Peyer's patch (tissue), 4 donors: Measurements from ENCODE around the gene MAPK8IP2. TPM values are rescaled to one million over a fixed set of nuclear protein-coding genes. Genes with fewer than 3 reads are reported as not detected.
"Not testable (repeated sequence)": the region's sequence is repeated elsewhere in the genome, so short reads cannot be mapped to it uniquely, and the experiment has no call there.

Experiments
- DNase-seq, 3 donors: peaks; one replicate each; pipeline ENCODE4 v3.0.0-alpha.2; 2017 to 2019
- H3K27ac ChIP-seq, 4 donors: fragments of 200-600 bp; sonication (generic); one replicate each; pipeline ENCODE4 v1.5.1; 2016 to 2019
- H3K27me3 ChIP-seq, 2 donors: fragments of 200-600 bp; sonication (generic); one replicate each; pipeline ENCODE4 v1.5.1; 2019
- H3K36me3 ChIP-seq, 3 donors: fragments of 200-600 bp; sonication (generic); one replicate each; pipeline ENCODE4 v1.5.1; 2016 to 2019
- H3K4me1 ChIP-seq, 4 donors: fragments of 200-600 bp; sonication (generic); one replicate each; pipeline ENCODE4 v1.5.1; 2016 to 2019
- H3K4me3 ChIP-seq, 4 donors: fragments of 200-600 bp; sonication (generic); 1 replicate in 3 of 4; 2 replicates in 1 of 4; pipeline ENCODE4 v1.5.1; 2016 to 2019; ENCODE audit warnings: mild to moderate bottlenecking in 1 of 4
- H3K9me3 ChIP-seq, 4 donors: fragments of 200-600 bp; sonication (generic); one replicate each; pipeline ENCODE4 v1.5.1; 2016 to 2019; ENCODE audit warnings: mild to moderate bottlenecking in 1 of 4
- CTCF ChIP-seq, 6 experiments: fragments of 450-650 bp in 4 of 6; fragments of 200-600 bp in 2 of 6; sonication (generic) in 1 of 6; IDR thresholded peaks; one replicate each; pipeline ENCODE4 v1.5.1; 2017 to 2019; ENCODE audit warnings: antibody characterized with exemption in 6 of 6, mild to moderate bottlenecking in 3 of 6, moderate library complexity in 1 of 6
- POLR2A ChIP-seq, 2 donors: fragments of 450-650 bp; IDR thresholded peaks; one replicate each; pipeline ENCODE4 v1.5.1; 2017; ENCODE audit warnings: antibody characterized with exemption in 2 of 2, mild to moderate bottlenecking in 2 of 2, moderate library complexity in 2 of 2
- total RNA-seq, 4 donors: library from RNA; depleted of rRNA; stranded (reverse); fragments of >200 nt; gene quantifications; one replicate each; pipeline ENCODE4 v1.1.0, GENCODE V29; 2016

MAPK8IP2 gene
- total RNA-seq, 4 donors from 2014 or later, result 0.66 to 1.2 (median 0.83) TPM; not detected in 1

DNA sequence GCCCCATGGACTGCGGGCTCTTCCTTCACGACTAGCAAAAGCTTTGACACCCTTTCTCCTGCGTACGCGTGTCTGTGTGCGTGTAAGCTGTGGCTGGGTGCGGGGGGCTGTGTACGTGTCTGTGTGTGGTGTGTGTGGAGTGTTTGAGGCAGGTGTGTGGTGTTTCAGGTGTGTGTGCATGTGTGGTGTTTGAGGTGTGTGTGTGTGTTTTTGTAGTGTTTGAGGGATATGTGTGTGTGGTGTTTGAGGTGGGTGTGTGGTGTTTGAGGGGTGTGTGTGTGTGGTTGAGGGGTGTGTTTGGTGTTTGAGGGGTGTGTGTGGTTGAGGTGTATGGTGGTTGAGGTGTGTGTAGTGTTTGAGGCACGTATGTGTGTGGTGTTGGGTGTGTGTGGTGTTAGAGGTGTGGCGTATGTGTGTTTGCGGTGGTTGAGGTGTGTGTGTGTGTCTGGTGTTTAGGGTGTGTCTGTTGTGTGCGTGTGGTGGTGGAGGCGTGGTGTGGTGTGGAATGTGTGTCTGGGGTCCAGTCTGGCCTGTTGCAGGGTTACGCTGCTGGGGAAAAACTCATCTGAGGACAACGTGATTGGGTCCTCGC, 28.0 kb downstream of the MAPK8IP2 start:
- DNase-seq, result no peak
- Histone ChIP-seq H3K36me3 (peaks cover 0 to 6% (median 0%) of the 10 kb centered on the region in 3 donors), H3K4me3 (peak overlapping the region; percentile 79 to 99 (median 89)), H3K4me1 (peaks cover 0 to 35% (median 11%) of the 10 kb centered on the region in 4 donors), H3K9me3 (no peaks in the 10 kb centered on the region), H3K27ac (peak overlapping the region; percentile 84 to 88 (median 84)), H3K27me3 (no peaks in the 10 kb centered on the region)
- TF ChIP-seq CTCF (IDR thresholded peaks at IDR 0.05) (no peak), POLR2A (IDR thresholded peaks at IDR 0.05) (no peak)

GRCh38 chr22:50630376-50630775, 29.8 kb downstream of the MAPK8IP2 start:
- Histone ChIP-seq H3K36me3 (peaks cover 0 to 2% (median 0%) of the 10 kb centered on the region in 3 donors), H3K27ac (no peak overlapping the region), H3K4me1 (peaks cover 0 to 31% (median 11%) of the 10 kb centered on the region in 4 donors), H3K4me3 (no peak overlapping the region), H3K9me3 (no peaks in the 10 kb centered on the region), H3K27me3 (no peaks in the 10 kb centered on the region)
- no peak for DNase-seq
- TF ChIP-seq POLR2A (IDR thresholded peaks at IDR 0.05), result no peak
- no peak for TF ChIP-seq CTCF (IDR thresholded peaks at IDR 0.05)

- no peaks in the 10 kb centered on the region for H3K36me3 ChIP-seq
- no peak for DNase-seq
- no peak overlapping the region for H3K27ac ChIP-seq
- H3K4me1 ChIP-seq, result peaks cover 0 to 9% (median 4%) of the 10 kb centered on the region in 4 donors
- TF ChIP-seq POLR2A (IDR thresholded peaks at IDR 0.05), result no peak
- TF ChIP-seq CTCF (IDR thresholded peaks at IDR 0.05), result no peak
- H3K9me3 ChIP-seq, result no peaks in the 10 kb centered on the region
- H3K4me3 ChIP-seq, result no peak overlapping the region
- no peaks in the 10 kb centered on the region for H3K27me3 ChIP-seq
These were observed 32.5 kb downstream of the MAPK8IP2 start for GRCh38 chr22:50633086-50633485.

DNA sequence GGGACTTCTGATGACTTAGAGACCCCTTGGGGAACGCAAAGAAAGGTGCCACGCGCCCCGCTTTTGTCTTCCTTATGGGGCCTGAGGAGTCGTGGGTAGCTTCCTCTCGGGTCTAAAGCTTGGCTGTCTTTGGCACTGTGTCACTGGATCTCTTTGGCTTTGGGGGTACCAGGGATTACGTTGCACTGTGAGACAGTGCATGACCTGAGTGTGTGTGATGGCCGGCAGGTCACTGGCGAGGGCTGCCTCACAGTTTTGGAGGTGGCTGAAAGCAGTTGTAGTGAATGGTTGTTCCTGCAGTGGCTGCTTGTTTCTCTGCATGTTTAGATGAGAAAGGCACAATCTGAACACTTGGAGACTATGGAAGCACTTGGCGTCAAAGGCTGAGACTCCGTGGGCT, 33.2 kb downstream of the MAPK8IP2 start:
- DNase-seq, result no peak

GRCh38 chr22:50635591-50635990, 35.0 kb downstream of the MAPK8IP2 start:
- DNase-seq, result no peak
- H3K36me3 ChIP-seq, result no peaks in the 10 kb centered on the region
- no peak for TF ChIP-seq POLR2A (IDR thresholded peaks at IDR 0.05)
- no peak for TF ChIP-seq CTCF (IDR thresholded peaks at IDR 0.05)
- H3K4me3 ChIP-seq, result no peak overlapping the region
- no peaks in the 10 kb centered on the region for H3K9me3 ChIP-seq
- no peaks in the 10 kb centered on the region for H3K27me3 ChIP-seq
- no peak overlapping the region for H3K27ac ChIP-seq
- no peaks in the 10 kb centered on the region for H3K4me1 ChIP-seq

More for the DNA sequence above, 33.2 kb downstream of the MAPK8IP2 start:
- Histone ChIP-seq H3K4me1 (peaks cover 0 to 3% (median 1%) of the 10 kb centered on the region in 4 donors), H3K4me3 (no peak overlapping the region), H3K27me3 (no peaks in the 10 kb centered on the region), H3K27ac (no peak overlapping the region), H3K36me3 (no peaks in the 10 kb centered on the region), H3K9me3 (no peaks in the 10 kb centered on the region)
- TF ChIP-seq POLR2A (IDR thresholded peaks at IDR 0.05) (no peak), CTCF (IDR thresholded peaks at IDR 0.05) (no peak)

GRCh38 chr22:50640296-50640695, 39.7 kb downstream of the MAPK8IP2 start:
- DNase-seq, H3K36me3 ChIP-seq, H3K4me3 ChIP-seq, H3K9me3 ChIP-seq, H3K4me1 ChIP-seq, H3K27me3 ChIP-seq, H3K27ac ChIP-seq: not testable (repeated sequence)
